Neural cell (in vitro differentiated cells): ENCODE data around the gene ACO2.

Experiments
- CTCF ChIP-seq: fragments of 450-650 bp; IDR thresholded peaks from 2 replicates; pipeline ENCODE4 v1.5.1; 2014; ENCODE audit warnings: antibody characterized with exemption, mild to moderate bottlenecking, moderate library complexity; ENCODE audit not compliant: poor library complexity, severe bottlenecking
- REST ChIP-seq: IDR thresholded peaks from 2 replicates; pipeline ENCODE4 v1.6.1; 2012; ENCODE audit warnings: borderline replicate concordance

GRCh38 chr22:41479671-41480396 is 10.9 kb downstream of the ACO2 start:
- TF ChIP-seq CTCF = peak; percentile 69
- peak; percentile 51 for TF ChIP-seq REST
